ENCODE results near the gene ACER2.

Gene ACER2

DNA sequence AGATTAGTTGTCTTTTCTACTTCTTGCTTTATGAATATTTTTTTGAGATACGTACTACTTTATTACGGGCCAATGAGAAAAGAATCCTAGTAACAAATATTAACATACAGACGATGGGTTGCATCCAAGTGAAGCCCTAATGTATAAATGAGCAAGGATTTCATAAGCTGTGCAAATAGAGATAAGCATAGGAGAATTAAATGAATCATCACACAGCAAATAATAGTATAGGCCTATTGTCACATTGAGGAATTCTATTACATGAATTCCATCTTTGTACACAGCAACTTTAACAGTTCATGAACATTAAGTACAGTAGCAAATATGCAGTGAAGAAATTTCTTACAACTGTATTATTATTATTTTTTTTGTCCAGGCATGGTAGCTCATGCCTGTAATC lies 78.0 kb downstream of the ACER2 start:
- no peak for DNase-seq (ENCODE audit: low read depth)

DNA sequence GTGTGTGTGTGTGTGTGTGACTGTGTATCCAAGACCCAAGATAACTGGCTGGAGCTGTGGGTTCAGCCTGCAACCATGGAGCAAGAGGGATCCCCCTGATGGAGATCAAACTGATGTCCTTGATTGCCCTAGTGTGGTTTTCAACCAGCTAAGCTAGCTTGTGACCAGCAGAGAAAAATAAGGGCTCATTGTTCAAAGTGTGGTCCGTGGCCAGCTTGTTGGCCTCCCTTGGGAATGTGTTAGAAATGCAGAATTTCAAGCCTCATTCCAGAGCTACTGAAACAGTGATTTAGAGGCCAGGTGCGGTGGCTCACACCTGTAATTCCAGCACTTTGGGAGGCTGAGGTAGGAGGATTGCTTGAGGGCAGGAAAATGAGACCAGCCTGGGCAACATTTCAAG lies 79.9 kb downstream of the ACER2 start:
- DNase-seq (ENCODE audit: low read depth), result no peak

DNA sequence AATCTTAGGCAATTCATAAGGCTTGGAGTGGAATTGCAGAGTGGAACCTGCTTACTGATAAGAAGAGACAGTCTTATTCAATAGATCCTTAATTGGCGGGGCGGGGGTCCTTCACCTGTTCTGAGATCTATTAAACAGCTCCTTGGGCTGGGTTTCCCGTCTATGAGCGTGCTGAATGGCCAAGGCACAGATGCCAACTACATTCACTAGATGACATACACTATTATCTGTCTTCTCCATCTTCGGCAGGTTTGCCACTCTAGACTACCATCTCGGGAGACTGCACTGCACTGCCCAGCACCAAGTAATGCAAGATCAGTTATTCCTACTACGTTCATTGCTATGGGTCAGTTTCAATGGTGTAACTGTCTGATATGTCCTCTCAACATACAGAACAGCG lies 81.5 kb downstream of the ACER2 start:
- no peak for DNase-seq (ENCODE audit: low read depth)

DNA sequence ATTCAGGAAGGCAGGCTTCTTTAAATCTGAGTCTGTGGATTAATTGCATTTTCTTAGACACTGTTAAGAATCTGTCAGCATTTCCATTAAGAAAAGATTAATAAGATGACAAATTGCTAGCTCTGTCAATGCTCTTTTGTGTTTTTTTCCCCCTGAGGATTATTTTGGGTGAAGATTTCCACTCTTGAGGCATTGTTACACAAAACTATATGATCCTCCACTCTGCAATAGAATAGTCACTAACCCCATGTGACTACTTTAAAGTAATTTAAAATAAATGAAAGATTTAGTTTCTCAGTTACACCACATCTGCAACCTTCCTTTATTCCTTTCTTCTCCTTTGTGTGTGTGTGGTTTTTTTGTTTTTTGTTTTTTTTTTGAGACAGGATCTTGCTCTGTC lies 82.0 kb downstream of the ACER2 start:
- no peak for DNase-seq (ENCODE audit: low read depth)

DNA sequence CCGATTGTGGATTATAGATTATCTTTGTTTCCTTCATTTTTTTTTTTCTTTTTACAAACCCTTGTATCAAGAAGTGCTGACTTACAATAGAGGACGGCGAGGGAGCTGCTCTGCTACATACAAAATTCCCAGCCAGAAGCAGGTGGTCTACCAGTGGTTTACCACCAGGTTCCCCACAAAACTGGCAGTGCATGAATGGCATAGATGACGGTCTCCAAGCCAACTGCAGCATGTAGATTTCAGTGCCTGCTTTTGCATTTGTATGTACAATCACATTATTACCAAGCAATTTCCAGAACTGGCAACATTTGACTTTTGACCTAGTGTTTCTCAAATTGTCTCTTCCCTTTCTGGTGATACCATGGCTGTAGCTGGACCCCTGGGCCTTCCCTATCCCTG lies 84.0 kb downstream of the ACER2 start:
- no peak for DNase-seq (ENCODE audit: low read depth)

DNA sequence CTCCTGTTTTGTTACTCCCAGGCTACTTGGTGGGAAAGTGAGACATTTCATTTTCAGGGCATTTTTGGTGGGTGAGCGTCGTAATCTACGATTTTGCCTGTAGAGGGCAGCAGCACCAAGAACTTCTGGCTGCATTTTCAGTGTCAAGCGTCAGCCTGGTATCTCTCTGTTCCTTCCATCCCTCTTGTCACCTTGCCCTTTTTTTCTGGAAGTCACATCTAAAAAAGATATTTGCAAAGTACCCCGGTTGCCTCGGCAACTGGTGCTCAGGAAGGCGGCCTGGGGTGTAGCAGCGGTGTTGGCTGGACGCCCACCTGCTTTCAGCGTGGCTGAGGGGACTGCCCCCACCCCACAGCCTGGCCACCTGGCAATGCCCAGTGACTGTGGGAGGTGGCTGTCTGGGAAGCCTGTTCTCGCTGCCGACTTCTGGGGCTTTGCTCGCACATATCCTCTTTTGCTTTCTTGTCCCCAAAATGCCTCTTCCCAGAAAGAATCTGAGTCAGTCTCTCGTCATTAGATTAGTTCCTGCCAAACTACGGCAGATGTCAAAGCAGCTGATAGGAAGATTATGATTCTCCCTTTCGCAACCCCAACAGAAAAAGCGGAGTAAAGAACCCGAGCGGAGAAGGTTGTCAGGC lies 84.5 kb downstream of the ACER2 start:
- no peak for DNase-seq (ENCODE audit: low read depth)

DNA sequence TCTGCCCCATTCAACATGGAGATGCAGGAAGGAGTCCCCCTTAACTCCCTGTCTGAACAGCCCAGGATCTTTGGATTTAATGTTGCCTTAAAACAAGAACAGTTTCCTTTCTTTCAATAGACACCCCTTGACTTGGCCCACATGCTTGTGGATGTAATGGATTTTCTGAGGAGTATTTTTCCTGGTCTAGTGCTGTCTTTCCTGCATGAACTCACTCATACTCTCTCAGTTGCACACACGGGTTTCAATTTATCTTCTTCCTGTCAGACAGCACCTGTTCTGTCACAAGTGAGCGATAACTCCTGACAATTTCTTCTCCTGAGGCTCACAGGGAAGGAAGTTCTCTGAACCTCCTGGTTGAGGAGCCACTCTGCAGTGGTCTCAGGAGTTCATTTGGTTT lies 85.1 kb downstream of the ACER2 start:
- no peak for DNase-seq (ENCODE audit: low read depth)

DNA sequence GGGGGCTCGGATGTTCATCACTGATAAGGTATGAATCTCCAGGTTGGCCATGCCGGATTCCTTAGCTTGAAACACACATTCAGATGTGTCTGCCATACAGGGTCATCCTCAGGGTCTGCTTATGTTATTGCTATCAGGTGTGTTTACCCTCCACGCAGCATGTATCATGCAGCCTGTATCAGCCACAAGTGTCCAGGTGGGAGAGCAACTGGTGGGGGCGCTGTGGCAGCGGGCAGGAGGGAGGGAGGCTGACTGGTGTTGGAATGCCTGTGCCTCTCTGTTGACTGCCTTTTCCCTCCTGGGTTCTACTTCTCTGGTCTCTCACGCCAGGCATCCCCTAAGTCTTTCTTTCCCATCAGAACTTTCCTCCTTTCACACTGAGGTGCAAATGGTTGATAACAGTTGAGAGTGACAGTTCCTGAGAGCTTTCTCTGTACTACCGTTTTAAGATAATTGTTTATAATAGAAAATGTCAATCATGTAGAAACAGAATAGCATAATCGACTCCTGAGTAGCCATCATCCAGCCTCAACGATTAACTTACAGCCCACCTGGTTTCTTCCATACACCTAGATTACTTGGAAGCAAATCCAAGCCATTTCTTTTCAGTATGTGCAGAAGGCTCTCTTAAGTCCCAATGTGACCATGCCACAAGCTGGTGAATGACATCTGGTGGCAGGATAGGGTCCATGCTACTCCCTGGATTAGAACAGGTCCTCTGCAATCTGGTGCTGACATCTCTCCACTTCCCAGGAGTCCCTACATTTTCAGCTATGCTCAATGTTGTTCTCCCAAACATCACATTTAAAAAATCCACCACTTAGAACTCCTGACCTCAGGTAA lies 86.6 kb downstream of the ACER2 start:
- no peak for DNase-seq (ENCODE audit: low read depth)

DNA sequence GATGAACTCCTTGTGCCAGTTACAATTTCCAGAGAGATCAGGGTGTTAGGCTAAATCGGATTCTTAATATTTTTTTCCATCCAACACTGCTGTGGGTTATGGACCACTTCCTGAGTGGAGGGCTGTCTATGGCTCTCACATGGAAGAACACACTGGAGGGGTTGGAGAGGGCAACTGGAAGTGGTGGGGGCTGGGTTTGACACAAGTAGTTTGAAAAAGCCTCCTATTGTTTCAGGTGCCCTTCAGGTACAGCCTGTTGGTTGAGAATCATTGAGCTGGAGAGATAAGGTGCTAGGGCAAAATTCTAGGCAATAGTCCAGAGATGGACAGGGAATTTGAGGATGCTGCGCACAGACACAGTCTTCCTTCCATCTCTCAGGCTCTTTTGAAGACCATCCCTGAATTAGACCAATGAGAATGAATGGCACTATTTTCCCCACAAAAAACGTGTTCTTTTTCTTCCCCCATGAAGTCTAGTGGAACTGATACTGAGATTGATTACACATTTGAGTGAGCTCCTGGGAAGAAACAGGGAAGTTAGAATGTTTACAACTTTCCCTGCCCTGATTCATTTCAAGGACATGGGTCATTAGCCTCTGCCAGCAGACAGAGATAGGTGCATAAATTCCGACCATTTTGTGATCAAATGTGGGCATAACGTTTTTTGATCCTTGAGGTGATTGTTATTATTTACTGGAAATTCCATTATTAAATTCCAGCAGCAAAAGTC lies 87.7 kb downstream of the ACER2 start:
- no peak for DNase-seq (ENCODE audit: low read depth)

DNA sequence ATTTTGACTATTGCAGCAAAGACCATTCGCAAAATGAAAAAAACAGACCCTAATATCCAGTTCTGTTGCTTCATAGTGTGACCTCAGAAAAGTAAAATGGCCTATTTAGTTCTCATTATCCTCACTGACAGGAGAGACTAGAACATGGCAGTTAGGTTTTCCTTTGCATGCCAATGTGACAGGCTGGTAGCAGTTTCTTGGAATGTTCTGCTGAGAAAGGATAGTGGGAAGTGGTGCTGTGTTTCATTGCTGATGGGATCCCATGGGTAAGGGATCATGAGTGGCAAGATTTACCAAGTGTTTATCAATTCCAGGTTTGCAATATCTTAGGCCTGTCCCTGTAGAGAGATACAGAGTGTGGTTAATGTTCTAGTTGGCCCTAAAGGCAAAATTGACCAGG lies 88.5 kb downstream of the ACER2 start:
- DNase-seq (ENCODE audit: low read depth), result no peak

DNA sequence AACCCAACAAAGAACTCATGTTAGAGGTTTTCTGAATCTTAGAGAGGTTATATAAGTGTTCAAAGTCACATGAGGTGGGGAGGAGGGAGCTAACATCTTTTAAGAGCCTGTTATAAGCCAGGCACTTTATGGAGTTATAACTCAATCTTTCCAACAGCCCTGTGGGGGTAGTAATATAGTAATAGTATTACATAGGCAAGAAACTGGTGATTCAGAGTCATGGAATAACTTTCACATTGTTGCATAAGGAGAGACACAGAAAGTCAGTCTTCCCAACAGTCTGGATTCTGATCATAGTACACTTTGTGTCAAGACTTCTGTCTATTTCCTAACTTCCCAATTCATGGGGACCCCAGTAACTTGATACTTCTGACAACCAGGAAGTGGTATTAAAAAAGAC lies 89.2 kb downstream of the ACER2 start:
- no peak for DNase-seq (ENCODE audit: low read depth)

All from stimulated activated CD8-positive, alpha-beta memory T cell treated with anti-CD3 and anti-CD28 coated beads, Interleukin-15, amount 100 ng/mL, for 24 hours (primary cell).